ENCODE measurements around the gene RENBP. TPM values are rescaled to one million over a fixed set of nuclear protein-coding genes. Genes with fewer than 3 reads are reported as not detected.

The RENBP gene
- total and polyA plus RNA-seq, 2 of the 13 experiments (the other 11 are each of a cell fraction or from before 2014, with no cell fraction given), result 1.4 to 2.6 TPM

- Histone ChIP-seq H2AFZ (ENCODE audit: low read length) (no peak overlapping the region), H3K9me3 (ENCODE audit: low read length) (no peaks in the 10 kb centered on the region), H3K4me2 (ENCODE audit: low read depth, low read length) (no peak overlapping the region), H3K4me1 (ENCODE audit: insufficient read depth, low read length) (peaks cover 24% of the 10 kb centered on the region), H3K27ac (ENCODE audit: extremely low read length, insufficient read depth, low read length) (no peak overlapping the region), H3K4me3 (replicated peaks in 1 of 3; ENCODE audit: insufficient read depth in 1 of 3, low read depth in 2 of 3, low read length in 3 of 3) (no peak overlapping the region), H3K36me3 (replicated peaks in 1 of 2; ENCODE audit: control insufficient read depth in 1 of 2, insufficient read depth in 2 of 2, low read length in 2 of 2) (peaks cover 1 to 8% of the 10 kb centered on the region in 2 experiments; a peak in 1 of 5 replicates), H3K79me2 (ENCODE audit: insufficient read depth, low read length) (peaks cover 9% of the 10 kb centered on the region), H3K27me3 (ENCODE audit: control insufficient read depth in 1 of 2, insufficient read depth in 2 of 2, low read length in 2 of 2) (no peaks in the 10 kb centered on the region), H4K20me1 (ENCODE audit: insufficient read depth, low read length) (no peaks in the 10 kb centered on the region), H3K9ac (ENCODE audit: insufficient read depth, low read depth, low read length) (no peak overlapping the region)
- POLR2A ChIA-PET, result no interaction called here
- FAIRE-seq, result no peak
- DNase-seq (ENCODE audit: low spot score), result no peak
- 100% methylated on average over 3 of the region's 13 CpGs for WGBS (ENCODE audit: low lambda C conversion rate)
- ATAC-seq, result no peak
- intact Hi-C loops (cut with micrococcal nuclease; ENCODE audit: unreplicated experiment) (no loop called here), in situ Hi-C loops (cut with HindIII; ENCODE audit: extremely low pct_ligation_motif_present, low pct_unique_long_range_greater_than_20kb) (no loop called here)
- BruUV-seq (replicated peaks), result no TSS peak
- CTCF ChIA-PET (ENCODE audit: low intra/inter-chr PET ratio, low total read pairs), result no interaction called here
- TF ChIP-seq ZBTB3 (CRISPR knock-in tag; IDR thresholded peaks at IDR 0.05; ENCODE audit: borderline replicate concordance, low read depth), result no peak
- TF ChIP-seq ZSCAN22 (CRISPR knock-in tag; IDR thresholded peaks at IDR 0.05), result no peak
- no peak for TF ChIP-seq UBTF (CRISPR knock-in tag; IDR thresholded peaks at IDR 0.05)
- TF ChIP-seq, protein P1, sequence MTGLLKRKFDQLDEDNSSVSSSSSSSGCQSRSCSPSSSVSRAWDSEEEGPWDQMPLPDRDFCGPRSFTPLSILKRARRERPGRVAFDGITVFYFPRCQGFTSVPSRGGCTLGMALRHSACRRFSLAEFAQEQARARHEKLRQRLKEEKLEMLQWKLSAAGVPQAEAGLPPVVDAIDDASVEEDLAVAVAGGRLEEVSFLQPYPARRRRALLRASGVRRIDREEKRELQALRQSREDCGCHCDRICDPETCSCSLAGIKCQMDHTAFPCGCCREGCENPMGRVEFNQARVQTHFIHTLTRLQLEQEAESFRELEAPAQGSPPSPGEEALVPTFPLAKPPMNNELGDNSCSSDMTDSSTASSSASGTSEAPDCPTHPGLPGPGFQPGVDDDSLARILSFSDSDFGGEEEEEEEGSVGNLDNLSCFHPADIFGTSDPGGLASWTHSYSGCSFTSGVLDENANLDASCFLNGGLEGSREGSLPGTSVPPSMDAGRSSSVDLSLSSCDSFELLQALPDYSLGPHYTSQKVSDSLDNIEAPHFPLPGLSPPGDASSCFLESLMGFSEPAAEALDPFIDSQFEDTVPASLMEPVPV (CRISPR knock-in tag; IDR thresholded peaks at IDR 0.05), result no peak
- TF ChIP-seq FOXA1 (IDR thresholded peaks at IDR 0.05), result no peak
- no peak for TF ChIP-seq FOXA1 (CRISPR knock-in tag; IDR thresholded peaks at IDR 0.05)
- TF ChIP-seq MAFF (IDR thresholded peaks at IDR 0.05; ENCODE audit: low read depth, low read length), result no peak
- TF ChIP-seq, protein P2, sequence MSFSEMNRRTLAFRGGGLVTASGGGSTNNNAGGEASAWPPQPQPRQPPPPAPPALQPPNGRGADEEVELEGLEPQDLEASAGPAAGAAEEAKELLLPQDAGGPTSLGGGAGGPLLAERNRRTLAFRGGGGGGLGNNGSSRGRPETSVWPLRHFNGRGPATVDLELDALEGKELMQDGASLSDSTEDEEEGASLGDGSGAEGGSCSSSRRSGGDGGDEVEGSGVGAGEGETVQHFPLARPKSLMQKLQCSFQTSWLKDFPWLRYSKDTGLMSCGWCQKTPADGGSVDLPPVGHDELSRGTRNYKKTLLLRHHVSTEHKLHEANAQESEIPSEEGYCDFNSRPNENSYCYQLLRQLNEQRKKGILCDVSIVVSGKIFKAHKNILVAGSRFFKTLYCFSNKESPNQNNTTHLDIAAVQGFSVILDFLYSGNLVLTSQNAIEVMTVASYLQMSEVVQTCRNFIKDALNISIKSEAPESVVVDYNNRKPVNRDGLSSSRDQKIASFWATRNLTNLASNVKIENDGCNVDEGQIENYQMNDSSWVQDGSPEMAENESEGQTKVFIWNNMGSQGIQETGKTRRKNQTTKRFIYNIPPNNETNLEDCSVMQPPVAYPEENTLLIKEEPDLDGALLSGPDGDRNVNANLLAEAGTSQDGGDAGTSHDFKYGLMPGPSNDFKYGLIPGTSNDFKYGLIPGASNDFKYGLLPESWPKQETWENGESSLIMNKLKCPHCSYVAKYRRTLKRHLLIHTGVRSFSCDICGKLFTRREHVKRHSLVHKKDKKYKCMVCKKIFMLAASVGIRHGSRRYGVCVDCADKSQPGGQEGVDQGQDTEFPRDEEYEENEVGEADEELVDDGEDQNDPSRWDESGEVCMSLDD (CRISPR knock-in tag; IDR thresholded peaks at IDR 0.05; ENCODE audit: borderline replicate concordance), result no peak
- no peak for TF ChIP-seq ZNF451 (CRISPR knock-in tag; IDR thresholded peaks at IDR 0.05)
- no peak for TF ChIP-seq RFX3 (CRISPR knock-in tag; IDR thresholded peaks at IDR 0.05)
- no peak for TF ChIP-seq PITX1 (CRISPR knock-in tag; IDR thresholded peaks at IDR 0.05)
- TF ChIP-seq ZNF382 (CRISPR knock-in tag; IDR thresholded peaks at IDR 0.05; ENCODE audit: borderline replicate concordance), result no peak
- TF ChIP-seq DNMT1 (CRISPR knock-in tag; IDR thresholded peaks at IDR 0.05), result no peak
- no peak for TF ChIP-seq ZZZ3 (CRISPR knock-in tag; IDR thresholded peaks at IDR 0.05; ENCODE audit: borderline replicate concordance)
- TF ChIP-seq, protein P3, sequence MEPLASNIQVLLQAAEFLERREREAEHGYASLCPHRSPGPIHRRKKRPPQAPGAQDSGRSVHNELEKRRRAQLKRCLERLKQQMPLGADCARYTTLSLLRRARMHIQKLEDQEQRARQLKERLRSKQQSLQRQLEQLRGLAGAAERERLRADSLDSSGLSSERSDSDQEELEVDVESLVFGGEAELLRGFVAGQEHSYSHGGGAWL (CRISPR knock-in tag; IDR thresholded peaks at IDR 0.05), result no peak
- no peak for TF ChIP-seq EZH2 (conservative IDR thresholded peaks at IDR 0.05; ENCODE audit: low read depth, low read length)
- no peak for TF ChIP-seq ATRX (CRISPR knock-in tag; IDR thresholded peaks at IDR 0.05; ENCODE audit: borderline replicate concordance)
Measured at GRCh38 chrX:153931748-153932147, 12.7 kb downstream of the RENBP start.

Data from HepG2 (cell line).